Mammary epithelial cell (primary cell): ENCODE results near the gene CXorf58.

Experiments
- EZH2 ChIP-seq: IDR thresholded peaks from 2 replicates; pipeline ENCODE4 v1.6.1; 2012; ENCODE audit warnings: low read length, inconsistent platforms, borderline replicate concordance
- TF ChIP-seq, protein P1 (sequence below), 2 donors: IDR thresholded peaks in 1 of 2; conservative IDR thresholded peaks in 1 of 2; 2 replicates each; pipeline ENCODE4 v1.5.1; 2011 to 2012; ENCODE audit warnings: inconsistent platforms in 2 of 2, low read length in 2 of 2, mild to moderate bottlenecking in 2 of 2, control low read depth in 1 of 2, low read depth in 1 of 2; ENCODE audit not compliant: insufficient read depth in 1 of 2; ENCODE audit errors: extremely low read depth in 1 of 2

DNA sequence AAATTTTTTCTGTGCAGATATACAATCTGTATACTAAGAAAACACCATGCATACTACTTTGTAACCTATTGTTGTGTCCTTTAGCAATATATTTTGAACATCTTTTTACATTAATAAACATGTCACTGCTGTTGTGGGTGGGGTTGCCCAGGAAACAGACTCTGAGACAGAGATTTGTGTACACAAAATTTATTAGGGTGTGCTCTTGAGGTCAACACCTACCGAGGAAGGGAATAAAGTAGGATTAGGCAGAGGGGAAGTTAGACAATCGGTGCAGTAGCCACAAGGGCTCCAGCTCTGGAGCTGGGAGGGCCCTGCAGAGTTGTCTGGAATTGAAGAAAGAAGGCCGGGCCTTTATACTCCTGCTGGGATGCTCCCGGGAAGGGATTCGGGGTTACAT, 56.4 kb downstream of the CXorf58 start:
- TF ChIP-seq, protein P1, sequence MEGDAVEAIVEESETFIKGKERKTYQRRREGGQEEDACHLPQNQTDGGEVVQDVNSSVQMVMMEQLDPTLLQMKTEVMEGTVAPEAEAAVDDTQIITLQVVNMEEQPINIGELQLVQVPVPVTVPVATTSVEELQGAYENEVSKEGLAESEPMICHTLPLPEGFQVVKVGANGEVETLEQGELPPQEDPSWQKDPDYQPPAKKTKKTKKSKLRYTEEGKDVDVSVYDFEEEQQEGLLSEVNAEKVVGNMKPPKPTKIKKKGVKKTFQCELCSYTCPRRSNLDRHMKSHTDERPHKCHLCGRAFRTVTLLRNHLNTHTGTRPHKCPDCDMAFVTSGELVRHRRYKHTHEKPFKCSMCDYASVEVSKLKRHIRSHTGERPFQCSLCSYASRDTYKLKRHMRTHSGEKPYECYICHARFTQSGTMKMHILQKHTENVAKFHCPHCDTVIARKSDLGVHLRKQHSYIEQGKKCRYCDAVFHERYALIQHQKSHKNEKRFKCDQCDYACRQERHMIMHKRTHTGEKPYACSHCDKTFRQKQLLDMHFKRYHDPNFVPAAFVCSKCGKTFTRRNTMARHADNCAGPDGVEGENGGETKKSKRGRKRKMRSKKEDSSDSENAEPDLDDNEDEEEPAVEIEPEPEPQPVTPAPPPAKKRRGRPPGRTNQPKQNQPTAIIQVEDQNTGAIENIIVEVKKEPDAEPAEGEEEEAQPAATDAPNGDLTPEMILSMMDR (conservative IDR thresholded peaks at IDR 0.05 in 1 of 2, IDR thresholded peaks at IDR 0.05 in 1 of 2; ENCODE audit: extremely low read depth in 1 of 2, insufficient read depth in 1 of 2, low read depth in 1 of 2, low read length in 2 of 2): no peak
- TF ChIP-seq EZH2: no peak
